GM18519 (cell line): ENCODE measurements around the gene KCNH5.
"Not testable (repeated sequence)": the region's sequence is repeated elsewhere in the genome, so short reads cannot be mapped to it uniquely, and the experiment has no call there.

Experiments
- ATAC-seq: cut with Tn5 transposase; IDR thresholded peaks from one replicate; pipeline ENCODE4 v1.9.1; 2021; ENCODE audit warnings: mild to moderate bottlenecking, moderate library complexity; ENCODE audit not compliant: unreplicated experiment, low FRiP score

KCNH5 gene

DNA sequence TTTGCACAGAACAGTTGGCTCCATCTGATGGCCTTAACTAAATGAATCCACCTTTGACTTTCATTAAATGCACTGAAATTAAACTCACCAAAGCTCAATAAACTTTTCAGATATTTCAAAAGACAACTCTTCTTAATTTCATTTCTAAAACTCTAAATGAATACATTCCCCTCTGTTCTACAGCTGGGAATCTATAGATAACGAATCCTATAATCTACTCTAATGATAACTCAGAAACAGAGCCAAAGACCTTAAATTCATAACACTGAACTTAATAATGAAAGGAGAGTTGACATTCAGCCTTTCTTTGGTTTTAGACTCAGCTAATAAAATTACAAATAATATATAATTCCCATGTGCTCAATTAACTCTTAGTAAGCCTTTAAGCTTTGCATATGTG, 150.5 kb downstream of the KCNH5 start:
- ATAC-seq, result no peak

DNA sequence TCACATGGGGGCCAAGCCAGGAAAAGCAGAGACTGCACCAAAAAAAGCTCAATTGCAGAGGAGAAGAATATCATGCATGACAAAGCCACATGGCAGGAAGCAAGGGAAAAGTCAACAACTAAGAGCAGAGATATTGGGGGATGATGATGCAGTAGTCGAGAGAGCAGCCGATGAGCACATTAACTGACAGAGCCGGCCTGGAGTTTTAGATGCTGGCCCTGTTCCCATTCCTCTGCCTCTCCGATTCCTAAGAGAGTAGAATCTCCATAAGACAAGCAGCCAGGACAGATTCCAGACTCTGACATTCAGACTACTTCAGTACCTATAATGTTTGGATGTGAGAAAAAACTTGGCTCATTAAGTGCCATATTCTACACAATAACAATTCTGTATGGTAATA, 155.9 kb downstream of the KCNH5 start:
- no peak for ATAC-seq

DNA sequence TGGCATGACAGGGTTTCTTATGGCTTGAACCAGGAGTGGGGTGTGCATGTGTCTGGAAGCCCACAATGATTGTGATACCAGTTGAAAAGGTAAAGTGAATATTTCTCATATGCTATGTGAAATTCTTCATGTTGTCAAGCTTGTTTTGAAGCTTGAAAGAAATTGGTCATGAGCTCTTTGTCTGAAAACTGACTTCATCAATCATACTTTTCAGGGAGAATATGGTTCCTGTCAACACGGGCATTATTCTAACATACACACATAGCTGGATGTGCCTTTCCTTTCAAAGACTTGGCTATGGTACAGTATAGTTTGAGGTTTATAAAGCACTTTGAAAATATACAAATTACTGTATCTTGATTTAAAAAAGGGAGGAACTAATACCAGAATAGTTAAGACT, 158.8 kb downstream of the KCNH5 start:
- ATAC-seq, result no peak

DNA sequence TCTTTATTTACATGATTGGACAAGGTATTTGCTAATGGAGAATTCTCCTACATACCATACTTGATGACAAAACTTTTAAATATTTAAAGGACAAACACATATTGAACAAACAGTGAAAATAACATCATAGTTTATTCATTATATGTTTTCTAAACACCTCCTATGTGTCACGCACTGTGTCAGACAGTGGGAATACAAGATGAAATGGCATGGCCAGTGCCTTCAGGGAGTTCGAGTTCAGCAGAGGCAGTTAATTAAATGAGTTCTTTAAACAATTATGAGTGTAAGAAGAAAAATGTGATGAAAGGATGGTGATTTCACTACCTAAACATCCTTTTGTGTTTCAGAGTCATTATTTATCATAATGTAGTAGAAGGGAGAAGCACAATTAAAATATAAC, 159.8 kb downstream of the KCNH5 start:
- ATAC-seq, result no peak

DNA sequence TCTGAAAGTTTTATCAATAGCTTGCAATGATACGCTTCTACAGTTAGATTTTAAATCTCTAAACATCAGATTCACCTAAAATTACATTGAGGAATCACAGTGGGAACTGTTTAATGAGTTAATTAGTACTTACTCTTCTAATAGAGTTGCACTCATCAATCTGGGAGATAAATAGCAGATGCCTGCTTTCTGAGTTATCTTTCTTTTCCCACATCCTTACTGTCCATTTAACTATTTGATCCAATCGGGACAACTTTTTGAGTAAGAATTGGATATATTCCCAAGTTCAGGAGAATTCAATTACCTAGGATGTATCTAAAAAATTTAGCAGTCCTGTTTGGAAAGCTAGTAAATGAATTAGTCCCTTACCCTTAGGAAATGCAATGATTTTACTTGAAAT, 162.3 kb downstream of the KCNH5 start:
- no peak for ATAC-seq

DNA sequence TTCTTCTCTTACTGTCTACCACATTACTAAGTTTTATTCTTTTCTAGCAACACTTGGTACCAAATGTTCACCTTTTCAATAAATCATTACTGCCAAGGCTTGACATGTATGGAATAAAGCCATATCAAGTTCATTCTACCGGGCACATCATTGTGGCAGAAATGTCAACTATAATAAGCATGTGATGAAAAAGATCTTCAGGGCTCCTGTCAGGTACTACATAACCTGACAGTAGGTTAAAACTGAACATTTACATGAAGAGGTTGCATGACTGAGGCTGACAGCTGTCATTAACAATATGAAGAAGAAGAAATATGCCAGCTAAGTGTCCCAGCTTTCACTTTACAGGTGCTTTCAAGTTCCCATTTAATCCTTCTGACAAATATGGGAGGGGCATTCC, 178.9 kb downstream of the KCNH5 start:
- ATAC-seq, result no peak

DNA sequence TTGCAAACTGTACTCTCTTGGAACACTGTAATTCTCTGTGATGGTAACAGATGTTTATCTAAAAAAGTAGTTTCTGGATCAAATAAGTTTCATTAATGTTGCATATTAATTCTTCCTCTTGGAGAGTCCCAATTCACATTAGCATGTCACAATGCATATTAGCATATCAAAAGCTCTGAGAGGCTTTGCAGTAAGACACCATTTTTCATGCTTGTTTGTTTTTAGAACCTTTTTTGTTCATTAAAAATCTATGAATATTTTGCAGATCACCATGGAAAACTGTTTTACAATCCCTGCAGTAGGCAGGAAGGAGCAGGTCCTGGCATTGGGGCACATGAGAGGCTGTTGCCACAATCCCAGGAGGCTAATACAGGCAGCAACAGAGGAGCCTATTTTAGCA, 180.7 kb downstream of the KCNH5 start:
- ATAC-seq, result no peak

DNA sequence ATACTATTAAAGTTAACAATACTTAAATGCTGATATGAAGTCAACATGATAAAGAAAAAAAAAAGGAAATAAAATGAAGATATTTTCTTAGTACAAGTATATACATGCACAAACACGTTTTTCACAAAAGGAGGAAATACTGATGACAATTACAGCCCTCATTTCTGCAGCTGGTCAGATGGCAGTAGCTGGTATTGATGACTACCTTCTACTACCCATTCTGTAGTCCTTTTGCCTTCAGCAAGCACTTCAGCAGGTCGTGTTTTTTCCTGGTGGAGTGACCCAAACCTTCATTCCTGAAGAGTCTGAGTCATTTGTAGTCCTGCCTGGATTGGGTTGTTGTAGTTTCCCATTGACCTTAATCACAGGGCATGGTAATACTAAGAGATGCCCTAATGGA, 187.2 kb downstream of the KCNH5 start:
- not testable (repeated sequence) for ATAC-seq

DNA sequence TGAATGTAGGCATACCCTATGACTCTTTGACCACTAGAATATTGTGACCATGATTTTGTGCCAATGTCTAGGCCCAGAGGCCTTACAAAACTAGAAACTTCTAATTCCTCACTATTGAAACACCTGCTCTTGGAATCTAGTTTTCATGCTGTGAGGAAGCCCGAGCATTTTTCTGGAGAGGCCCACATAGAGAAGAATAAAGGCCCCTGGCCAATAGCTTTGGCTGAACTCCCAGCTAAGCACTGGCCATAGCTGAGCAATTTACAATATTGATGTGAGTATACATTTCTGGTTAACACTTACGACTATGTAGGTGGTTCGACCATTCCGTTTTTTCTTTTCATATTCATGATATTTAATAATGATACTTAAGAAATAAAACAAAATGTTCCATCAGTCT, 190.3 kb downstream of the KCNH5 start:
- ATAC-seq, result no peak

DNA sequence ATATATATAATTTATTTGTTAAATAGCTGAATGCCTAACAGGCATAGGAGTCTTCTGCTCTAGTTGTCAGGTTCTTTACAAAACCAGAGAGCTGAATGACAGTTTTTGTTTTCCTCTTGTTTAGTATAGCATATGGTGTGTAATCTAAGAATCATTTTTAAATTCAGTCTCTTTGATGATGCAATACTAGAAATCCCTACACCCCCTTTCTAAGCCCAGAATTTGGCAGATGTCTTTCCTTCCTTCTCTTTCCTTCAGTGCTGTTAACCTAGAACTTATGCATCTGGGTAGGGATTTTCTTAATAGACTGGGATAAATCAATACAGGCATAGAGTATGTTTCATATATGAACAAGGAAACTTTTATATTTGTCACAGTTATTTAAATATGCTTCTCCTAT, 198.1 kb downstream of the KCNH5 start:
- no peak for ATAC-seq

DNA sequence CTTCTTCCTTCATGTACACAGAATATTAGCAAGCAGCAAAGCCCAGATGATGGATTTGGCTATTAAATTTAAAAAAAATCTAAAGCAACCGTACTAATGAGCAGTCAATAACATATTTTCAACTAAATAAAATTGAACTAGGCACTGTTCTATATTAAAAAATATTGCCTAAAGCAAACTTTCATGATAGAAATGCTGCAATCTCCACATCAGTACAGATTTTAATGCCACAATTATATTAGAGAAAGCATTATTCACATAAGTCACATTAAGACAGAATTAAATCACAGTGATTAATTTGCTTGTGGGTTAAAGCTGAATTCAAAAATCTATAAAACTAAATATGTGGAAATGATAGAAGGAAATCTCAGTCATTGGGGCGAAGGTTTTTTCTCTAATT, 200.7 kb downstream of the KCNH5 start:
- ATAC-seq, result no peak

DNA sequence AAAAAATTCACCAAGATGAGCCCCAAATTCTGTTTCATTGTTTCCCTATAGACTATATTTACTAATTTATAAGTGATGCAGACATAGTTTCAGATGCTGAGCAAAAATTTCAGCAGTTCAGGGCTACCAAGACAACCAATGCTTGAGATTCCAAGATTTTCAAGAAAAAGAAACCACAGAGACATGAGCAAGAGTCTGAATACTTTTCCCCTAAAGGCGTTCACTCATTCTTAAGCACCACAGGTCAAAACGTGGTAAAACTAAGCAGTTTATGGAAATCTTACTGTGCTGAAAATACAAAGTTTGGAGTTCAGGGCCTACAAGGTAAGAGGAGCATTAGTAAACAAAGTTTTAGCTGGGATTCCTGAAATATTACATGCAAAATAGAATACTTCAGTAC, 221.2 kb downstream of the KCNH5 start:
- ATAC-seq, result no peak

DNA sequence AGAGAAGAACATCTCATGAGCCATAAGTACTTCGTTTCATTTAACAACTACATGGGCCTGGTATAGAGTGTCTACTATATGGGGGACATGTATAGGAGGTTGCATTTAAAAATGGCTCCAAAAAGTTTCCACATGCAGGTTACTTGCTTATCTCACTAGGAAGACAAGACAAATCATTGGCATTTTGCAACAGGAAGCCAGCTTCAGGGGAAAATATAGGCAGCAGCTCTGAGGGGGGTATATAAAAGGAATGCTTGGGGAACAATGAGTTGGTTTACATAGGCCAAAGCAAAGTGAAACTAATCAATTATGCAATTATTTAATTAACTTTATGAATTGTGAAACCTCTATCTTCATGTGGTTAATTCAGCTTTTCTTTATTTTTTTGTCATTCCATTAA, 225.3 kb downstream of the KCNH5 start:
- ATAC-seq, result no peak

DNA sequence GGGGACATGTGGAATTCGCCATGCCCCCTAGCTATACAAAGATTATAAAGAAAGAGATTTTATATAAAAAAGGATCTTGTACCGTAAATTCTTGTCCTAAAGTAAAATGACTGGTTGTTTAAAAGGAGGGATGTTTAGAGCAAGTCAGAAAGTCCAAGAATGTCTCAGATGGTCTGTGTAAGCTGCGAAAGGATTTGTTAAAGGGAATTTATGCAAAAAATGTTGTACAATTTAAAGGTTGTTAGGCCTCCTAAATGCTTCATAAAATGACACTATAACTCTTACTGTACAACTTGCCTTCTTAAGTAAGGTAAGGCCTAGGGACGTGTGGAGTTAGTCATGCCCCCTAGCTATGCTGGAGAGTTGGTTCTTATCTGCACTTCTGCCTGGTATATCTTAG, 237.6 kb downstream of the KCNH5 start:
- no peak for ATAC-seq

DNA sequence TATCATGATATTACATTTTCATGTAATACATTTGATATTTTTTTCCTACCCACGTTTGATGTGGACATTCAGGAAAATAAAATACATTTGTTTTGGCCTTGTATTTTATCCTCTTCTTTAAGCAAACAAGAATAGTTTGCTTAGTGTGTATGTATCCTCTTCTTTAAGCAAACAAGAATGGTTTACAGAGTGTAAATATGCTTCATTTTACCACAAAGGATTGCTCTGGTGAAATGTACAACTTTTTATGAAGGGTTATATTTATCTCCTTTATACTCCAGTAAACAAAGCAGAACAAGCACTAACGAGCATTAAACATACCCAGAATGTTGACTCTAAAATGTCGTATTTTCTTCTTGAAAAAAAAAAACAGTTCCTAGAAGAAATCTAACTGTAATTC, 244.7 kb downstream of the KCNH5 start:
- ATAC-seq, result no peak

DNA sequence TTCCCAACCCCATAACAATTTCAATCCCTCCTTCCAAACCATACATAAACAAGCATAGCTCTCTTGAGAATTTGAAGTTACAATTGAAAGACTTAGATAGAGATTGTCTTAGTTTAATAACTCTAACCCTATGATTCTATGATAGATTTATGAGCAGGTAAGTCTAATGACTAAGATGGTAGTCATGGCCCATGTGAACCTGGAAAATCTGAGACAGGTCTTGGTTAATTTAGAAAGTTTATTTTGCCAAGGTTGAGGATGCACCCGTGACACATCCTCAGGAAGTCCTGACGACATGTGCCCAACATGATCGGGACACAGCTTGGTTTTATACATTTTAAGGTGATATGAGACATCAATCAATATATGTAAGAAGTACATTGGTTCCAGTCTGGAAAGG, 248.8 kb downstream of the KCNH5 start:
- ATAC-seq, result no peak

DNA sequence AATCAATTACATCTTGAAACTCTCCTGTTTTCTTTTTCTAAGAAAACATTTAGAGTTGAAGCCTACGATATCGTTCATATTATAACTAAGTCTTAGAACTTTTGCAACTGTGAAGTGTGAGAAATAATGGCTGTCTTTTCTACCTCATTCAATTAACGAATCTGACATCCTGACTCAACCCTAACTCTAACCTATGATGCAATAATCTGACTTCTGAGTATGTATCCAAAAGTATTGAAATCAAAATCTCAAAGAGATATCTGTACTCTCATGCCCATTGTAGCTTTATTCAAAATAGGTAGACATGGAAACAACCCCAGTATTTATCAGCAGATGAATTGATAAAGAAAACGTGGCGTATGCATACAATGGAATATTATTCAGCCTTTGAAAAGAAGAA, 252.7 kb downstream of the KCNH5 start:
- ATAC-seq, result no peak

DNA sequence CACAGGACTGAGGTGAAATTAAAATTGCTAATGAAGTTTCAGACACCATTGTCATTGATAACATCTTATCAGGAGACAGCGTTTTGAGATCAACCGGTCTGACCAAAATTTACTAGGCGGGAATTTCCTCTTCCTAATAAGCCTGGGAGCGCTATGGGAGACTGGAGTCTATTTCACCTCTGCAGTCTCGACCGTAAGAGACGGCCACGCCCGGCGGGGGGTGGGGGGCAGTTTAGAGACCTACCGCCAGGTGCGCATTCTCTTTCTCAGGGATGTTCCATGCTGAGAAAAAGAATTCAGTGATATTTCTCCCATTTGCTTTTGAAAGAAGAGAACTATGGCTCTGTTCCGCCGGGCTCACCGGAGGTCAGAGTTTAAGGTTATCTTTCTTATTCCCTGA, 263.9 kb downstream of the KCNH5 start:
- not testable (repeated sequence) for ATAC-seq

DNA sequence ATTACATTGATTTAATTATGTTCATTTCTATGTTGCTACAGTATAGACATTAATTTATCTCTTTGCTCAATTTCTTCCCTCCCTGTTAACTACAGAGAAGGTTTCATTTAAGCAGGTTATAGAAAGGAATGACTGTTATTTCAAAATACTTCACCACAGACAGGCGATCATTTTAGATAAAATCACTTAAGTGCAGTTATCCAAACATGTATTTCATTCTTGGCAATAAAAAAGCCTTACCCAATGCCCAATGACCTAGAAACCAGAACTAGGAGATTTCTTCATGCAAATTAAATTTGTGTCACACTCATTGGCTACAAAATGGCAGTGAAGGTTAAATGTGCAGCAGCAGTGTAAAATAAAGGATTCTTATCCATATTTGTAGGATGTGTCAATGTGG, 266.4 kb downstream of the KCNH5 start:
- no peak for ATAC-seq

DNA sequence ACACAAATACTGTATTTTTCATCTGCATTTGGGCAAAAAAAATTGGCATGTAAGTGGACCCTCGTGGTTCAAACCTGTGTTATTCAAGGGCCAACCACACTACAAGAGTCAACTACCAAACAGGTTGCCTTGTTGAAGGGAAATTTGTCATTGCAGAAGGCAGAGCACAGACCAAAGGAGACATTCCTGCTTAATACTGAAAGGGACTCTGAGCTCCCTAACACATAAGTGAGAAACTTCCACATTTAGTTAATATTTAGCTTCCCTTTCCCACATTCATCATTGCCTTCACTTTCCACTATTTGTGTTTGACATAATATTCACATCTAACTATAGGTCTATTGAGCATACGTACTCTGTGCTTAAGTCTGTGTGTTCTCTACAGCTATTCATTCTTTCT, 266.9 kb downstream of the KCNH5 start:
- ATAC-seq, result no peak

DNA sequence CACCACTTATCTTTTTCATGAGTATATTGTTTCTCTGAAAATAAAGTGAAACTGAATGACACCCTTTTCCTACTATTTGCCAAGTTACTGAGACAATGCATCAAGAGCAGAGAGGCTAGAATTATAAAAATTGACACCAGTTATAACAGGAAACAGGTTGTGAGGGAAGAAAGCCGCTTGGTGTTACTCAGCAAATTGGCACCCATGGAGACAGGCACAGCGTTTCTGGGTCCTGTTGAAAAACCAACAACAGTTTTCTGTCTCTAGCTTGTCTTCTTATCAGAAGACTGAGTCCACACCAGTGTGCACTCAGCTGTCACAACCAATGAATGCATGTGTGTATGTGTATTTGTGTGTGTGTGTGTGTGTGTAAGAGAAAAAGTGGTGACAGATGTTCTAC, 267.7 kb downstream of the KCNH5 start:
- no peak for ATAC-seq

DNA sequence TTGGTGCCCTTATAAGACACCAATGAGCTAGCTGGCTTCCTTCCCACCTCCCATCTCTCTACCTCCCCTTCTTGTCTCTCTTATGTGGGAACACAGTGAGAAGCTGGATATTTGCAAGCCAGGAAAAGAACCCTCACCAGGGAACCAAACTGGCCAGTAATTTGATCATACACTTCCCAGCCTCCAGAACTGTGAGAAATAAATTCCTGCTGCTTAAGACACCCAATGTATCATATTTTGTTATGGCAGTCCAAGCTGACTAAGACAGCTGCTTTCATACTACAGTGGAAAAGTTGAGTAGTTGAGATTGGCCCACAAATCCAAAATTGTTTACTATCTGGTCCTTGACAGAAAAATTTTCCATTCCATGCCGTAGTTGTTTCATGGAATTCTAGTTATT, 269.0 kb downstream of the KCNH5 start:
- no peak for ATAC-seq

DNA sequence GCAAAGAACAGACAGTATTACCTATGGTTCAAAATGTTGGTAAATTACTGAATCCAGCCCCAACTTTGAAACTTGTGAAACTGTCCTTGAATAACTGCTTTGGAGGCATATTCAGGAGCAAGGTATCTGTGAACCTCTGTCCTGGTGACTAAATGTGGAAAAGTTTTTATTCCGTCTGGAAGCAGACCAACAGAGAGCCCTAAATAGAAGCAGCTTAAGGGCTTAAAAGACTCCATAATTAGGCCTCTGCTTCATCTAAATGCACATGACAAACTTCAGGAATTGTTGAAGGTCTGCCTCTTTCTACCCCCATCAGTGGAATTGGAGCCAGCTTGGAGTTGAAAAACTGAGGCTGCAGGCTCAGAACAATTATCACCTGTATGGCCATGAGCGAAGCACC, 276.5 kb downstream of the KCNH5 start:
- no peak for ATAC-seq

DNA sequence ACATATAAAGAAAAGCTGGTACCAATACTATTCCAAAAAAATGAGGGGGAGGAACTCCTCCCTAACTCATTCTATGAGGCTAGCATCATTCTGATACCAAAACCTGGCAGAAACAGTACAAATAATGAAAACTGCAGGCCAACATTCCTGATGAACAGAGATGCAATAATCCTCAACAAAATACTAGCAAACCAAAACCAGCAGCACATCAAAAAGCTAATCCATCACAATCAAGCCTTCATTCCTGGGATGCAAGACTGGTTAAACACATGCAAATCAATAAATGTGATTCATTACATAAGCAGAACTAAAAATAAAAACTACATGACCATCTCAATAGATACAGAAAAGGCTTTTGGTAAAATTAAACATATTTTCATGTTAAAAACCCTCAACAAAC, 281.3 kb downstream of the KCNH5 start:
- ATAC-seq, result no peak
